B cell (primary cell): ENCODE results near the gene INSIG2. TPM values are rescaled to one million over a fixed set of nuclear protein-coding genes. Genes with fewer than 3 reads are reported as not detected.

Experiments
- ATAC-seq: fragments of 200-7000 bp; cut with Tn5 transposase; one replicate; pipeline ENCODE4 v1.10.0; 2021; ENCODE audit warnings: low read depth, mild to moderate bottlenecking, moderate number of reproducible peaks, moderate library complexity
- CTCF ChIA-PET: fragments of 350-600 bp; sonication (Branson Sonifier 250); formaldehyde crosslinking; loops from one replicate; lab custom pipeline; 2021; ENCODE audit warnings: antibody characterized with exemption, inconsistent platforms; lab: Charles Lee
- POLR2A ChIA-PET: fragments of 350-600 bp; sonication (Branson Sonifier 250); formaldehyde crosslinking; loops from one replicate; lab custom pipeline; 2021; ENCODE audit warnings: antibody characterized with exemption; lab: Charles Lee
- DNase-seq: peaks from one replicate; pipeline ENCODE4 v3.0.0; 2013
- H2AFZ ChIP-seq: 2 replicates; pipeline ENCODE4 v1.6.1; 2012; ENCODE audit warnings: mild to moderate bottlenecking, low read depth, low read length; ENCODE audit not compliant: insufficient read depth, poor library complexity, severe bottlenecking
- H3K27ac ChIP-seq, 2 donors: 1 replicate in 1 of 2; 2 replicates in 1 of 2; pipeline ENCODE4 v1.5.1; 2012 to 2013; ENCODE audit warnings: low read length in 2 of 2, mild to moderate bottlenecking in 2 of 2, moderate library complexity in 1 of 2
- H3K27me3 ChIP-seq, 4 experiments: fragments of 200-600 bp in 1 of 4; sonication (generic) in 1 of 4; replicated peaks in 1 of 4; 1 replicate in 2 of 4; 2 replicates in 2 of 4; pipeline versions ENCODE4 v1.6.1 to v1.7.0; 2013 to 2016; ENCODE audit warnings: low read length in 3 of 4, mild to moderate bottlenecking in 2 of 4, mixed read lengths in 1 of 4, moderate library complexity in 1 of 4; ENCODE audit not compliant: insufficient read depth in 4 of 4, control insufficient read depth in 3 of 4; ENCODE audit errors: control extremely low read depth in 1 of 4
- H3K36me3 ChIP-seq, 2 experiments: replicated peaks in 1 of 2; 1 replicate in 1 of 2; 2 replicates in 1 of 2; pipeline versions ENCODE4 v1.6.1 to v1.7.1; 2013; ENCODE audit warnings: low read length in 1 of 2; ENCODE audit not compliant: insufficient read depth in 2 of 2, control insufficient read depth in 1 of 2; ENCODE audit errors: control extremely low read depth in 1 of 2, extremely low read depth in 1 of 2
- H3K4me1 ChIP-seq, 2 donors: fragments of 200-600 bp in 1 of 2; sonication (generic) in 1 of 2; 1 replicate in 1 of 2; 2 replicates in 1 of 2; pipeline versions ENCODE4 v1.5.1 to v1.6.1; 2013 to 2017; ENCODE audit warnings: low read length in 2 of 2; ENCODE audit not compliant: control insufficient read depth in 2 of 2, insufficient read depth in 2 of 2
- H3K4me2 ChIP-seq: replicated peaks from 2 replicates; pipeline ENCODE3; 2012; ENCODE audit warnings: mild to moderate bottlenecking, low read depth, low read length; ENCODE audit not compliant: poor library complexity, severe bottlenecking
- H3K4me3 ChIP-seq, 5 experiments: fragments of 200-600 bp in 1 of 5; sonication (generic) in 1 of 5; 1 replicate in 3 of 5; 2 replicates in 2 of 5; pipeline versions ENCODE4 v1.5.1 to v1.7.0; 2011 to 2016; ENCODE audit warnings: low read length in 4 of 5, mild to moderate bottlenecking in 4 of 5, low read depth in 2 of 5, control low read depth in 1 of 5, moderate library complexity in 1 of 5; ENCODE audit not compliant: insufficient read depth in 1 of 5; ENCODE audit errors: control extremely low read depth in 1 of 5, extremely low read depth in 1 of 5
- H3K79me2 ChIP-seq: fragments of 200-600 bp; sonication (generic); one replicate; pipeline ENCODE4 v1.6.0; 2016; ENCODE audit warnings: low read length; ENCODE audit not compliant: control insufficient read depth, insufficient read depth
- H3K9ac ChIP-seq: fragments of 200-600 bp; sonication (generic); 2 replicates; pipeline ENCODE4 v1.6.1; 2017; ENCODE audit warnings: mild to moderate bottlenecking, low read length, moderate library complexity
- H3K9me3 ChIP-seq, 3 donors: one replicate each; pipeline versions ENCODE4 v1.6.1 to v1.7.1; 2013; ENCODE audit warnings: low read length in 2 of 3; ENCODE audit not compliant: control insufficient read depth in 2 of 3, insufficient read depth in 1 of 3; ENCODE audit errors: control extremely low read depth in 1 of 3
- H4K20me1 ChIP-seq: 2 replicates; pipeline ENCODE4 v1.6.0; 2012; ENCODE audit warnings: mild to moderate bottlenecking, low read length; ENCODE audit not compliant: insufficient read depth, control insufficient read depth, poor library complexity, severe bottlenecking
- H3K27ac Mint-ChIP-seq: one replicate; pipeline ENCODE4 v1.8.0; 2021; ENCODE audit warnings: mixed read lengths
- H3K27me3 Mint-ChIP-seq: one replicate; pipeline ENCODE4 v1.8.0; 2021; ENCODE audit warnings: mixed read lengths
- H3K4me1 Mint-ChIP-seq: one replicate; pipeline ENCODE4 v1.8.0; 2021; ENCODE audit warnings: mixed read lengths
- H3K4me3 Mint-ChIP-seq: one replicate; pipeline ENCODE4 v1.8.0; 2021; ENCODE audit warnings: mixed read lengths
- H3K9me3 Mint-ChIP-seq: one replicate; pipeline ENCODE4 v1.8.0; 2022; ENCODE audit warnings: mixed read lengths; ENCODE audit not compliant: insufficient read depth
- EZH2 ChIP-seq: IDR thresholded peaks from 2 replicates; pipeline ENCODE4 v1.6.1; 2012; ENCODE audit warnings: borderline replicate concordance, low read depth, mild to moderate bottlenecking, moderate library complexity, low read length; ENCODE audit not compliant: insufficient read depth, poor library complexity, severe bottlenecking
- WGBS: methylation state at CpG from one replicate; pipeline ENCODE4 v1.1.5; 2013; ENCODE audit warnings: missing lambda C conversion rate; ENCODE audit not compliant: insufficient coverage; 5-methylcytosine and 5-hydroxymethylcytosine counted together
- intact Hi-C: fragments of 100-400 bp; cut with micrococcal nuclease; formaldehyde crosslinking; loops from one replicate; pipeline ENCODE4 v1.10.0; 2022
- polyA plus RNA-seq: library from polyadenylated mRNA; depleted of rRNA; stranded (reverse); fragments of >200 nt; gene quantifications from 2 replicates; pipeline ENCODE4 v1.2.3, GENCODE V29; 2012
- total RNA-seq, 2 donors: library from RNA; stranded (reverse); fragments of 120-200 nt in 1 of 2; gene quantifications; 1 replicate in 1 of 2; 2 replicates in 1 of 2; pipeline versions ENCODE4 v1.2.3 to v1.2.4, GENCODE V29; 2013 to 2022
- TF ChIP-seq, protein P1 (sequence below): fragments of 200-600 bp; IDR thresholded peaks from one replicate; pipeline ENCODE4 v1.8.0; 2022; ENCODE audit warnings: antibody characterized with exemption, mild to moderate bottlenecking

Gene INSIG2
- total and polyA plus RNA-seq, 2 donors (not counting 1 experiment from before 2014, with no cell fraction given) = 14.2 to 29.5 TPM

DNA sequence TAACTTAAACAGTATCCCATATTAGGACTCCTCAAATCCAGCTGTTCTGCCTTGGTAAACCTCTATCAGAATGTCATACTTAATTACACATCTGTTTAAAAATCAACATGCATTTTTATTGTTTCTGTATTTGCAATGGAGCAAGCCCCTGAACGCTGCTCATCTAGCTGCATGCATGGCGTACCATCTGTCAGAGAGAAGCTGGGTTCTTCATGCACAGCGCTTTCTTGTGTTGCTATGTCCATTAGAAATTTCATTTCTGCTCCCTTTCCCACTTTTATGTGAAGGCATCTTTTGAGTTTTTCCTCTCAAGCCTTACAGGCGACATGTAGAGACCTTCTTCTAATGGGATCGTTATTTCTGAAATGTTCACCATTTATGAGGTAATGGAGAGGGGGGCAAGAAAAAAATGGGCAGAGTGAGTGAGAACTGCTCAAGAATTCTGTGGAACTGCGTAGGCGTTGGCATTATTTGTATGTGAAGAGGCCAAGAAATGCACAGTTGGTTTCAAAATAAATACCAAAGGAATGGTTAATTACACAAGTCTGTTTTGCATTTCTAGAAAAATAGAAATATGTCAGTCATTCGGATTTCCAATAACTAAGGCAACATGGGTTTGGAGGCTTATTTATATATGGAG lies 31.6 kb downstream of the INSIG2 start:
- no peaks in the 10 kb centered on the region for H3K27me3 Mint-ChIP-seq
- POLR2A ChIA-PET = no interaction called here

DNA sequence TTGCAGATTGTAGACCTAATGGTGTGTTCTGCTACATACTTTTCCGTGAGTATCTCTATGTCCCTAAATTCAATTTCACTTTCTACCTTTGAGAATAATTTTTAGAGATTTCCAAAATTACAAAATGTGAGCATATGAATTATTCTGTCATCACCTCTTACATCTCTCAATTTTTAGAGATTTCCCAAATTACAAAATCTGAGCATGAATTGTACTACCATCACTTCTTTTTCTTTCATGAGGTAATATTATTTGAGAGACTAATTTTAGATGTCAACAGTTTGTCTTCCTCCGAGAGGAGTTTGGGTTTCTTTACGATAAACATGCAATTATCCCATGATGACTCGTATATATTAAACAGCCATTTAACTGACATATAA lies 32.1 kb downstream of the INSIG2 start:
- no CpG with 5 or more reads among the region's 4 CpGs for WGBS
- H3K9me3 Mint-ChIP-seq = no peaks in the 10 kb centered on the region

More for the DNA sequence above, 31.6 kb downstream of the INSIG2 start:
- H3K4me1 ChIP-seq = no peaks in the 10 kb centered on the region
- no peak overlapping the region for H2AFZ ChIP-seq
- WGBS = 100% methylated on average over 6 of the region's 8 CpGs
- H3K36me3 ChIP-seq = no peaks in the 10 kb centered on the region
- CTCF ChIA-PET = no interaction called here
- no peak overlapping the region for H3K9ac ChIP-seq
- no peak overlapping the region for H3K4me3 ChIP-seq
- Mint-ChIP-seq H3K27ac (no peak overlapping the region), H3K9me3 (no peaks in the 10 kb centered on the region), H3K4me1 (no peaks in the 10 kb centered on the region), H3K4me3 (no peak overlapping the region)
- no peaks in the 10 kb centered on the region for H4K20me1 ChIP-seq
- no peak overlapping the region for H3K27ac ChIP-seq
- H3K79me2 ChIP-seq = no peaks in the 10 kb centered on the region
- no peak for DNase-seq
- intact Hi-C loops = no loop called here
- no peaks in the 10 kb centered on the region for H3K9me3 ChIP-seq
- ATAC-seq = no peak
- no peaks in the 10 kb centered on the region for H3K27me3 ChIP-seq
- TF ChIP-seq, protein P1, sequence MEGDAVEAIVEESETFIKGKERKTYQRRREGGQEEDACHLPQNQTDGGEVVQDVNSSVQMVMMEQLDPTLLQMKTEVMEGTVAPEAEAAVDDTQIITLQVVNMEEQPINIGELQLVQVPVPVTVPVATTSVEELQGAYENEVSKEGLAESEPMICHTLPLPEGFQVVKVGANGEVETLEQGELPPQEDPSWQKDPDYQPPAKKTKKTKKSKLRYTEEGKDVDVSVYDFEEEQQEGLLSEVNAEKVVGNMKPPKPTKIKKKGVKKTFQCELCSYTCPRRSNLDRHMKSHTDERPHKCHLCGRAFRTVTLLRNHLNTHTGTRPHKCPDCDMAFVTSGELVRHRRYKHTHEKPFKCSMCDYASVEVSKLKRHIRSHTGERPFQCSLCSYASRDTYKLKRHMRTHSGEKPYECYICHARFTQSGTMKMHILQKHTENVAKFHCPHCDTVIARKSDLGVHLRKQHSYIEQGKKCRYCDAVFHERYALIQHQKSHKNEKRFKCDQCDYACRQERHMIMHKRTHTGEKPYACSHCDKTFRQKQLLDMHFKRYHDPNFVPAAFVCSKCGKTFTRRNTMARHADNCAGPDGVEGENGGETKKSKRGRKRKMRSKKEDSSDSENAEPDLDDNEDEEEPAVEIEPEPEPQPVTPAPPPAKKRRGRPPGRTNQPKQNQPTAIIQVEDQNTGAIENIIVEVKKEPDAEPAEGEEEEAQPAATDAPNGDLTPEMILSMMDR = no peak
- no peak overlapping the region for H3K4me2 ChIP-seq

More for the DNA sequence above, 32.1 kb downstream of the INSIG2 start:
- Mint-ChIP-seq H3K4me3 (no peak overlapping the region), H3K4me1 (no peaks in the 10 kb centered on the region), H3K27me3 (no peaks in the 10 kb centered on the region), H3K27ac (no peak overlapping the region)
- CTCF ChIA-PET = no interaction called here
- Histone ChIP-seq H4K20me1 (no peaks in the 10 kb centered on the region), H3K4me2 (no peak overlapping the region), H3K9me3 (no peaks in the 10 kb centered on the region), H3K36me3 (no peaks in the 10 kb centered on the region), H3K4me3 (no peak overlapping the region), H3K4me1 (no peaks in the 10 kb centered on the region), H2AFZ (no peak overlapping the region), H3K27me3 (peaks cover 0 to 1% (median 0%) of the 10 kb centered on the region in 4 experiments), H3K79me2 (no peaks in the 10 kb centered on the region), H3K9ac (no peak overlapping the region), H3K27ac (no peak overlapping the region)
- ATAC-seq (no peak), DNase-seq (no peak)
- POLR2A ChIA-PET = no interaction called here
- intact Hi-C loops = no loop called here
- TF ChIP-seq, protein P1 = no peak
- TF ChIP-seq EZH2 = no peak
